HCT116 (cell line): ENCODE data around the gene LAMA1. TPM values are rescaled to one million over a fixed set of nuclear protein-coding genes. Genes with fewer than 3 reads are reported as not detected.

Source experiments
- ATAC-seq: fragments of 200-7000 bp; cut with Tn5 transposase; 2 replicates; pipeline ENCODE4 v1.9.1; 2020; ENCODE audit warnings: mild to moderate bottlenecking, moderate library complexity
- BruUV-seq: library from RNA; stranded (reverse); fragments of 400-500 nt; replicated peaks from 2 replicates; lab custom pipeline; 2021; lab: Mats Ljungman, UMichigan
- CTCF ChIA-PET: fragments of 300-600 bp; sonication (Branson Sonifier 250); formaldehyde crosslinking; loops from one replicate; lab custom pipeline; 2021; ENCODE audit warnings: antibody characterized with exemption; lab: Charles Lee
- POLR2A ChIA-PET: fragments of 300-600, 350-600 bp; sonication (Branson Sonifier 250); formaldehyde crosslinking; loops from one replicate; lab custom pipeline; 2021; ENCODE audit warnings: antibody characterized with exemption; lab: Charles Lee
- RAD21 ChIA-PET, 2 experiments: fragments of 300-600 bp; sonication (Branson Sonifier 250); formaldehyde crosslinking; loops; one replicate each; lab custom pipeline; 2023; ENCODE audit warnings: low total read pairs in 2 of 2; ENCODE audit not compliant: uncharacterized antibody in 2 of 2, unreplicated experiment in 2 of 2, low non-redundant PET in 1 of 2; lab: Charles Lee
- DNase-seq: peaks from one replicate; pipeline ENCODE4 v3.0.0-alpha.2; 2010; ENCODE audit warnings: low read depth, low spot score
- H2AFZ ChIP-seq: fragments of 200-600 bp; shearing (Covaris generic), sonication (generic); 2 replicates; pipeline ENCODE4 v1.6.1; 2017; ENCODE audit warnings: low read depth, mixed run types, mixed read lengths, antibody characterized with exemption, low read length; ENCODE audit not compliant: poor library complexity, severe bottlenecking
- H3K27ac ChIP-seq: 2 replicates; pipeline ENCODE4 v1.5.1; 2012; ENCODE audit warnings: low read depth, low read length
- H3K27me3 ChIP-seq: fragments of 200-600 bp; sonication (generic); 2 replicates; pipeline ENCODE4 v1.6.1; 2016; ENCODE audit warnings: mixed run types, low read length, mixed read lengths; ENCODE audit not compliant: insufficient read depth
- H3K36me3 ChIP-seq, 2 experiments: fragments of 200-500 bp in 1 of 2; fragments of 200-600 bp in 1 of 2; sonication (Bioruptor generic) in 1 of 2; sonication (generic) in 1 of 2; 2 replicates each; pipeline versions ENCODE4 v1.5.1 to v1.6.1; 2014 to 2016; ENCODE audit warnings: low read length in 2 of 2, inconsistent platforms in 1 of 2, mixed read lengths in 1 of 2, mixed run types in 1 of 2; ENCODE audit not compliant: insufficient read depth in 2 of 2, control insufficient read depth in 1 of 2
- H3K4me1 ChIP-seq, 2 experiments: fragments of 200-600 bp in 1 of 2; sonication (generic) in 1 of 2; 2 replicates each; pipeline versions ENCODE4 v1.5.1 to v1.6.1; 2012 to 2017; ENCODE audit warnings: low read length in 2 of 2, inconsistent platforms in 1 of 2, mild to moderate bottlenecking in 1 of 2, mixed read lengths in 1 of 2, mixed run types in 1 of 2, moderate library complexity in 1 of 2; ENCODE audit not compliant: insufficient read depth in 2 of 2, control insufficient read depth in 1 of 2
- H3K4me2 ChIP-seq: fragments of 200-600 bp; sonication (generic); 2 replicates; pipeline ENCODE4 v1.6.1; 2017; ENCODE audit warnings: mixed run types, low read length, mixed read lengths
- H3K4me3 ChIP-seq, 2 experiments: fragments of 200-600 bp in 1 of 2; sonication (generic) in 1 of 2; replicated peaks in 1 of 2; 2 replicates each; pipeline ENCODE4 v1.5.1; 2011 to 2016; ENCODE audit warnings: low read length in 2 of 2, control low read depth in 1 of 2, low read depth in 1 of 2, mild to moderate bottlenecking in 1 of 2, mixed read lengths in 1 of 2, mixed run types in 1 of 2
- H3K79me2 ChIP-seq: fragments of 200-600 bp; sonication (generic); 2 replicates; pipeline ENCODE4 v1.6.1; 2017; ENCODE audit warnings: mild to moderate bottlenecking, mixed run types, low read length, moderate library complexity, mixed read lengths; ENCODE audit not compliant: insufficient read depth
- H3K9ac ChIP-seq: fragments of 200-600 bp; sonication (generic); 2 replicates; pipeline ENCODE4 v1.6.1; 2016; ENCODE audit warnings: low read length, mixed read lengths
- H3K9me2 ChIP-seq: fragments of 200-600 bp; sonication (generic), shearing (Covaris generic); 2 replicates; pipeline ENCODE4 v1.6.1; 2017; ENCODE audit warnings: mixed run types, mild to moderate bottlenecking, moderate library complexity; ENCODE audit not compliant: insufficient read depth
- H3K9me3 ChIP-seq, 2 experiments: fragments of 200-500 bp in 1 of 2; fragments of 200-600 bp in 1 of 2; sonication (Bioruptor generic) in 1 of 2; sonication (generic) in 1 of 2; 2 replicates each; pipeline ENCODE4 v1.6.1; 2014 to 2017; ENCODE audit warnings: low read length in 2 of 2, mixed read lengths in 2 of 2, inconsistent platforms in 1 of 2, low read depth in 1 of 2, mild to moderate bottlenecking in 1 of 2, mixed run types in 1 of 2, moderate library complexity in 1 of 2; ENCODE audit not compliant: control insufficient read depth in 1 of 2, insufficient read depth in 1 of 2
- H4K20me1 ChIP-seq: fragments of 200-600 bp; sonication (generic), shearing (Covaris generic); 2 replicates; pipeline ENCODE4 v1.6.1; 2017; ENCODE audit warnings: mixed run types, mild to moderate bottlenecking, moderate library complexity; ENCODE audit not compliant: insufficient read depth
- ELF1 ChIP-seq: IDR thresholded peaks from 2 replicates; pipeline ENCODE4 v1.6.1; 2012; ENCODE audit warnings: low read depth, borderline replicate concordance
- EZH2 ChIP-seq: fragments of 200-600 bp; sonication (generic); IDR thresholded peaks from 2 replicates; pipeline ENCODE4 v1.6.1; 2017; ENCODE audit warnings: antibody characterized with exemption, mixed run types
- FOSL1 ChIP-seq: IDR thresholded peaks from 2 replicates; pipeline ENCODE4 v1.6.1; 2012; ENCODE audit warnings: low read depth
- POLR2AphosphoS5 ChIP-seq: IDR thresholded peaks from 2 replicates; pipeline ENCODE4 v1.6.1; 2011; ENCODE audit warnings: mild to moderate bottlenecking, low read depth, low read length, moderate library complexity
- RAD21 ChIP-seq: IDR thresholded peaks from 2 replicates; pipeline ENCODE4 v1.6.1; 2012; ENCODE audit warnings: low read depth, mild to moderate bottlenecking
- TCF7L2 ChIP-seq: IDR thresholded peaks from 2 replicates; pipeline ENCODE4 v1.7.0; 2011; ENCODE audit warnings: borderline replicate concordance, inconsistent platforms; ENCODE audit not compliant: insufficient read depth, insufficient read length; ENCODE audit errors: extremely low read depth
- YY1 ChIP-seq: IDR thresholded peaks from 2 replicates; pipeline ENCODE4 v1.6.1; 2011; ENCODE audit warnings: low read length, low read depth, moderate library complexity, mild to moderate bottlenecking; ENCODE audit not compliant: insufficient replicate concordance; ENCODE audit errors: extremely low read depth
- ZNF274 ChIP-seq: fragments of 200-500 bp; sonication (Bioruptor generic); IDR thresholded peaks from 2 replicates; pipeline ENCODE4 v1.6.1; 2014; ENCODE audit warnings: mild to moderate bottlenecking, low read depth, low read length, inconsistent platforms
- intact Hi-C: fragments of 100-400 bp; cut with micrococcal nuclease; formaldehyde crosslinking; loops from 2 replicates; pipeline ENCODE4 v1.10.0; 2022
- total RNA-seq: library from RNA; stranded (reverse); gene quantifications from one replicate; pipeline ENCODE4 v1.2.1, GENCODE V29; 2021; ENCODE audit not compliant: unreplicated experiment

The LAMA1 gene
- total RNA-seq, 1 experiment from 2014 or later, result 0.05 TPM

DNA sequence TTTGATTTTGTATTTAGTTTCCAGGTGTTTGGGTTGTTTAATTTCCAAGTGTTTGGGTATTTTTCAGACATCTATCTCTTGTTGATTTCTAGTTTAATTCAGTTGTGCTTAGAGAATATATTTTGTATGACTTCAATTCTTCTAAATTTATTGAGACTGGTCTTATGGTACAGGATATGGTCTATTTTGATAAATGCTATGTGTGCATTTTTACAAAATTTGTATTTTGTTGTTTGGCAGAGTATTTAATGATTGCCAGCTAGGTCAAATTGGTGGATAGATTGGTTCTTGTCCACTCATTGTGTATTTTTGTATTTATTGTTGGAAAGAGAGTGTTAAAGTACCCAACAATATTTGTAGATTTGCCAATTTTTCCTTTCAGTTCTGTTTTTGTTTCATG is 23.7 kb upstream of the LAMA1 start:
- Histone ChIP-seq H3K4me2 (no peak overlapping the region), H3K27me3 (no peaks in the 10 kb centered on the region), H3K27ac (no peak overlapping the region), H3K79me2 (no peaks in the 10 kb centered on the region), H4K20me1 (no peaks in the 10 kb centered on the region; the same call in 1 of the 2 replicates), H3K9me2 (no peaks in the 10 kb centered on the region), H3K36me3 (no peaks in the 10 kb centered on the region), H3K4me1 (no peaks in the 10 kb centered on the region), H2AFZ (no peak overlapping the region), H3K9ac (no peak overlapping the region), H3K9me3 (peaks cover 0 to 8% of the 10 kb centered on the region in 2 experiments; a peak in 1 of 4 replicates), H3K4me3 (no peak overlapping the region)
- BruUV-seq, result no TSS peak
- TF ChIP-seq ZNF274 (no peak), EZH2 (no peak)
- ATAC-seq, result no peak
- ChIA-PET CTCF (no interaction called here), RAD21 (no interaction called here), POLR2A (no interaction called here)
- DNase-seq, result no peak
- intact Hi-C loops, result no loop called here

DNA sequence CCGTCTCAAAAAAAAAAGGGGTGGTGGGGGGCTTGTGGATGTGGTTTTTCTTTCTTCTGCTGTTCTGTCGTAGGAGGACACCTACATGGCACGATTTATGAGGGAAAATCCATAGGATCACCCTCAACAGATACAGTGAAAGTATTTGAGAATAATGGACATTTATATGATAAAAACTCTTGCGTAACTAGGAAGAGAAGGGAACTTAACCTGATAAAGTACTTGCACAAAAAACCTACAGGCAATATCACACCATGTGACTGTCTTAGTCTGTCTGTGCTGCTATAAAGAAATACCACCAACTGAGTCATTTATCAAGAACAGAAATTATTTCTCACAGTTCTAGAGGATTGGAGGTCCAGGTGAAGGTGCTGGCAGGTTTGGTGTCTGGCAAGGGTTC is 21.8 kb upstream of the LAMA1 start:
- Histone ChIP-seq H3K27me3 (no peaks in the 10 kb centered on the region), H3K9ac (no peak overlapping the region), H4K20me1 (no peaks in the 10 kb centered on the region; the same call in 1 of the 2 replicates), H3K4me2 (no peak overlapping the region), H3K9me2 (no peaks in the 10 kb centered on the region), H2AFZ (no peak overlapping the region), H3K79me2 (no peaks in the 10 kb centered on the region), H3K27ac (no peak overlapping the region), H3K36me3 (no peaks in the 10 kb centered on the region), H3K4me1 (no peaks in the 10 kb centered on the region), H3K9me3 (0 out of 4 replicates have a peak, but pooled peaks cover 0 to 4% of the 10 kb centered on the region in 2 experiments), H3K4me3 (no peak overlapping the region)
- no TSS peak for BruUV-seq
- ChIA-PET POLR2A (no interaction called here), CTCF (no interaction called here), RAD21 (no interaction called here)
- DNase-seq, result no peak
- ATAC-seq, result no peak
- TF ChIP-seq ZNF274 (no peak), ELF1 (no peak), TCF7L2 (no peak), RAD21 (no peak), FOSL1 (no peak), YY1 (no peak), POLR2AphosphoS5 (no peak)
- intact Hi-C loops, result no loop called here
